ENCODE data around the gene SPX.

The SPX gene

GRCh38 chr12:21561158-21561557 is 35.1 kb downstream of the SPX start:
- Histone ChIP-seq H3K27me3 (ENCODE audit: insufficient read depth, low read length, poor library complexity, severe bottlenecking) (no peaks in the 10 kb centered on the region), H4K20me1 (ENCODE audit: insufficient read depth, low read length, poor library complexity, severe bottlenecking) (no peaks in the 10 kb centered on the region), H3K79me2 (ENCODE audit: insufficient read depth, low read length) (no peaks in the 10 kb centered on the region), H3K4me3 (ENCODE audit: low read length, poor library complexity, severe bottlenecking) (no peak overlapping the region), H3K4me1 (ENCODE audit: insufficient read depth, low read length, poor library complexity, severe bottlenecking) (no peaks in the 10 kb centered on the region), H3K36me3 (ENCODE audit: insufficient read depth, low read length) (no peaks in the 10 kb centered on the region), H2AFZ (ENCODE audit: low read length) (no peak overlapping the region), H3K9ac (ENCODE audit: low read depth, low read length, poor library complexity, severe bottlenecking) (no peak overlapping the region), H3K9me2 (replicated peaks; ENCODE audit: low read depth, low read length) (no peaks in the 10 kb centered on the region), H3K9me3 (ENCODE audit: insufficient read depth, low read depth, low read length) (no peaks in the 10 kb centered on the region), H3F3A (ENCODE audit: low read depth) (no peaks in the 10 kb centered on the region), H3K4me2 (ENCODE audit: low read depth, low read length, poor library complexity, severe bottlenecking) (no peak overlapping the region)
- TF ChIP-seq EZH2phosphoT487 (IDR thresholded peaks at IDR 0.05; ENCODE audit: borderline replicate concordance) (no peak), CTCF (conservative IDR thresholded peaks at IDR 0.05; ENCODE audit: low read length) (no peak)

- no peaks in the 10 kb centered on the region for H3K9me2 ChIP-seq (replicated peaks; ENCODE audit: low read depth, low read length)
- H3K9me3 ChIP-seq (ENCODE audit: insufficient read depth, low read depth, low read length) = no peaks in the 10 kb centered on the region
- H4K20me1 ChIP-seq (ENCODE audit: insufficient read depth, low read length, poor library complexity, severe bottlenecking) = no peaks in the 10 kb centered on the region
- no peaks in the 10 kb centered on the region for H3K36me3 ChIP-seq (ENCODE audit: insufficient read depth, low read length)
- no peak overlapping the region for H3K4me3 ChIP-seq (ENCODE audit: low read length, poor library complexity, severe bottlenecking)
- H3K27me3 ChIP-seq (ENCODE audit: insufficient read depth, low read length, poor library complexity, severe bottlenecking) = no peaks in the 10 kb centered on the region
- H3F3A ChIP-seq (ENCODE audit: low read depth) = no peaks in the 10 kb centered on the region
- H3K9ac ChIP-seq (ENCODE audit: low read depth, low read length, poor library complexity, severe bottlenecking) = no peak overlapping the region
- H2AFZ ChIP-seq (ENCODE audit: low read length) = no peak overlapping the region
- H3K4me2 ChIP-seq (ENCODE audit: low read depth, low read length, poor library complexity, severe bottlenecking) = no peak overlapping the region
- no peak for TF ChIP-seq EZH2phosphoT487 (IDR thresholded peaks at IDR 0.05; ENCODE audit: borderline replicate concordance)
- no peak for TF ChIP-seq CTCF (conservative IDR thresholded peaks at IDR 0.05; ENCODE audit: low read length)
- H3K79me2 ChIP-seq (ENCODE audit: insufficient read depth, low read length) = no peaks in the 10 kb centered on the region
- H3K4me1 ChIP-seq (ENCODE audit: insufficient read depth, low read length, poor library complexity, severe bottlenecking) = no peaks in the 10 kb centered on the region
Observed at GRCh38 chr12:21562859-21563258, 36.8 kb downstream of the SPX start.

GRCh38 chr12:21566223-21566906 is 40.3 kb downstream of the SPX start:
- H2AFZ ChIP-seq (ENCODE audit: low read length) = no peak overlapping the region
- H3K4me1 ChIP-seq (ENCODE audit: insufficient read depth, low read length, poor library complexity, severe bottlenecking) = no peaks in the 10 kb centered on the region
- TF ChIP-seq CTCF (conservative IDR thresholded peaks at IDR 0.05; ENCODE audit: low read length) (no peak), EZH2phosphoT487 (IDR thresholded peaks at IDR 0.05; ENCODE audit: borderline replicate concordance) (no peak)
- H4K20me1 ChIP-seq (ENCODE audit: insufficient read depth, low read length, poor library complexity, severe bottlenecking) = no peaks in the 10 kb centered on the region
- no peaks in the 10 kb centered on the region for H3K36me3 ChIP-seq (ENCODE audit: insufficient read depth, low read length)
- H3K79me2 ChIP-seq (ENCODE audit: insufficient read depth, low read length) = no peaks in the 10 kb centered on the region
- H3K4me3 ChIP-seq (ENCODE audit: low read length, poor library complexity, severe bottlenecking) = no peak overlapping the region
- H3K9ac ChIP-seq (ENCODE audit: low read depth, low read length, poor library complexity, severe bottlenecking) = no peak overlapping the region
- no peaks in the 10 kb centered on the region for H3K9me3 ChIP-seq (ENCODE audit: insufficient read depth, low read depth, low read length)
- H3K27me3 ChIP-seq (ENCODE audit: insufficient read depth, low read length, poor library complexity, severe bottlenecking) = no peaks in the 10 kb centered on the region
- no peak overlapping the region for H3K4me2 ChIP-seq (ENCODE audit: low read depth, low read length, poor library complexity, severe bottlenecking)
- no peaks in the 10 kb centered on the region for H3F3A ChIP-seq (ENCODE audit: low read depth)
- no peaks in the 10 kb centered on the region for H3K9me2 ChIP-seq (replicated peaks; ENCODE audit: low read depth, low read length)
